Neural cell (in vitro differentiated cells): ENCODE data around the gene POSTN.

ENCODE experiments used
- EP300 ChIP-seq: fragments of 450-650 bp; conservative IDR thresholded peaks from 2 replicates; pipeline ENCODE4 v1.6.1; 2014; ENCODE audit warnings: antibody characterized with exemption, mild to moderate bottlenecking, moderate library complexity; ENCODE audit not compliant: poor library complexity, severe bottlenecking
- RAD21 ChIP-seq: fragments of 450-650 bp; conservative IDR thresholded peaks from 2 replicates; pipeline ENCODE4 v1.6.1; 2014; ENCODE audit warnings: antibody characterized with exemption, mild to moderate bottlenecking, moderate library complexity
- SMC3 ChIP-seq: fragments of 450-650 bp; conservative IDR thresholded peaks from 2 replicates; pipeline ENCODE4 v1.6.1; 2014; ENCODE audit warnings: antibody characterized with exemption, mild to moderate bottlenecking, moderate library complexity; ENCODE audit not compliant: poor library complexity
- TAF1 ChIP-seq: IDR thresholded peaks from 2 replicates; pipeline ENCODE4 v1.6.1; 2012; ENCODE audit warnings: low read depth
- TF ChIP-seq, protein P1 (sequence below): IDR thresholded peaks from 2 replicates; pipeline ENCODE4 v1.6.1; 2012; ENCODE audit warnings: borderline replicate concordance
- TF ChIP-seq, protein P2 (sequence below): fragments of 450-650 bp; IDR thresholded peaks from 2 replicates; pipeline ENCODE4 v1.5.1; 2014; ENCODE audit warnings: antibody characterized with exemption, mild to moderate bottlenecking, moderate library complexity; ENCODE audit not compliant: poor library complexity, severe bottlenecking

DNA sequence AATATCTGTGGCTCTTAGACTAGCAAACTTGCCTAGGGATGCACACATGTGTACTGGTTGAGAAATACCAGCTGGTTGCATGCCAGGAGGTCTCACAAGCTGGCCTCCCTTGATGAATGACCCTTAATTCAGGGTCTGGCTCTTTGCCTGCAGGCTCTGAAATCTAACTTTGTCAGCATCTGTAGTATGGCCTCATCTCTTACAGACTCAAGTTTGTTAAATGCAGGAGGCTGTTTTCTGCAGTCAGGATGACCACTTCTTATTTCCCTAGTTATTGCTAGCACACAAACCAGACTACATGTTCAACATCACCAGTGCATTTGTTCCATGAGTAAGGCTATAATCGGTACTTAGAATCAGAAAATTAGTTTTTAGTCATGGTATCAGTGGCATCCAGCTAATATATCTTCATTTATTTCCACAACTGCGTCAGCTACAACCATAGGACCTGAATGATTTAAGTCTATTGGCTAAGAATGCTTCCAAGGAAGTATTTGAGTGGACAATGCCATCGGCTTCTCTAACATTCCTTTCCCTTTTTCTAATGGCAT is 23.3 kb upstream of the POSTN start:
- TF ChIP-seq EP300 = no peak
- TF ChIP-seq, protein P1, sequence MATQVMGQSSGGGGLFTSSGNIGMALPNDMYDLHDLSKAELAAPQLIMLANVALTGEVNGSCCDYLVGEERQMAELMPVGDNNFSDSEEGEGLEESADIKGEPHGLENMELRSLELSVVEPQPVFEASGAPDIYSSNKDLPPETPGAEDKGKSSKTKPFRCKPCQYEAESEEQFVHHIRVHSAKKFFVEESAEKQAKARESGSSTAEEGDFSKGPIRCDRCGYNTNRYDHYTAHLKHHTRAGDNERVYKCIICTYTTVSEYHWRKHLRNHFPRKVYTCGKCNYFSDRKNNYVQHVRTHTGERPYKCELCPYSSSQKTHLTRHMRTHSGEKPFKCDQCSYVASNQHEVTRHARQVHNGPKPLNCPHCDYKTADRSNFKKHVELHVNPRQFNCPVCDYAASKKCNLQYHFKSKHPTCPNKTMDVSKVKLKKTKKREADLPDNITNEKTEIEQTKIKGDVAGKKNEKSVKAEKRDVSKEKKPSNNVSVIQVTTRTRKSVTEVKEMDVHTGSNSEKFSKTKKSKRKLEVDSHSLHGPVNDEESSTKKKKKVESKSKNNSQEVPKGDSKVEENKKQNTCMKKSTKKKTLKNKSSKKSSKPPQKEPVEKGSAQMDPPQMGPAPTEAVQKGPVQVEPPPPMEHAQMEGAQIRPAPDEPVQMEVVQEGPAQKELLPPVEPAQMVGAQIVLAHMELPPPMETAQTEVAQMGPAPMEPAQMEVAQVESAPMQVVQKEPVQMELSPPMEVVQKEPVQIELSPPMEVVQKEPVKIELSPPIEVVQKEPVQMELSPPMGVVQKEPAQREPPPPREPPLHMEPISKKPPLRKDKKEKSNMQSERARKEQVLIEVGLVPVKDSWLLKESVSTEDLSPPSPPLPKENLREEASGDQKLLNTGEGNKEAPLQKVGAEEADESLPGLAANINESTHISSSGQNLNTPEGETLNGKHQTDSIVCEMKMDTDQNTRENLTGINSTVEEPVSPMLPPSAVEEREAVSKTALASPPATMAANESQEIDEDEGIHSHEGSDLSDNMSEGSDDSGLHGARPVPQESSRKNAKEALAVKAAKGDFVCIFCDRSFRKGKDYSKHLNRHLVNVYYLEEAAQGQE = no peak
- TF ChIP-seq, protein P2, sequence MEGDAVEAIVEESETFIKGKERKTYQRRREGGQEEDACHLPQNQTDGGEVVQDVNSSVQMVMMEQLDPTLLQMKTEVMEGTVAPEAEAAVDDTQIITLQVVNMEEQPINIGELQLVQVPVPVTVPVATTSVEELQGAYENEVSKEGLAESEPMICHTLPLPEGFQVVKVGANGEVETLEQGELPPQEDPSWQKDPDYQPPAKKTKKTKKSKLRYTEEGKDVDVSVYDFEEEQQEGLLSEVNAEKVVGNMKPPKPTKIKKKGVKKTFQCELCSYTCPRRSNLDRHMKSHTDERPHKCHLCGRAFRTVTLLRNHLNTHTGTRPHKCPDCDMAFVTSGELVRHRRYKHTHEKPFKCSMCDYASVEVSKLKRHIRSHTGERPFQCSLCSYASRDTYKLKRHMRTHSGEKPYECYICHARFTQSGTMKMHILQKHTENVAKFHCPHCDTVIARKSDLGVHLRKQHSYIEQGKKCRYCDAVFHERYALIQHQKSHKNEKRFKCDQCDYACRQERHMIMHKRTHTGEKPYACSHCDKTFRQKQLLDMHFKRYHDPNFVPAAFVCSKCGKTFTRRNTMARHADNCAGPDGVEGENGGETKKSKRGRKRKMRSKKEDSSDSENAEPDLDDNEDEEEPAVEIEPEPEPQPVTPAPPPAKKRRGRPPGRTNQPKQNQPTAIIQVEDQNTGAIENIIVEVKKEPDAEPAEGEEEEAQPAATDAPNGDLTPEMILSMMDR = no peak
- TF ChIP-seq RAD21 = no peak
- no peak for TF ChIP-seq SMC3
- TF ChIP-seq TAF1 = no peak
